ENCODE results near the gene NBEA. TPM values are rescaled to one million over a fixed set of nuclear protein-coding genes. Genes with fewer than 3 reads are reported as not detected.

The NBEA gene
- total and polyA plus RNA-seq, 2 experiments from 2014 or later, result 9.1 to 29.1 TPM

DNA sequence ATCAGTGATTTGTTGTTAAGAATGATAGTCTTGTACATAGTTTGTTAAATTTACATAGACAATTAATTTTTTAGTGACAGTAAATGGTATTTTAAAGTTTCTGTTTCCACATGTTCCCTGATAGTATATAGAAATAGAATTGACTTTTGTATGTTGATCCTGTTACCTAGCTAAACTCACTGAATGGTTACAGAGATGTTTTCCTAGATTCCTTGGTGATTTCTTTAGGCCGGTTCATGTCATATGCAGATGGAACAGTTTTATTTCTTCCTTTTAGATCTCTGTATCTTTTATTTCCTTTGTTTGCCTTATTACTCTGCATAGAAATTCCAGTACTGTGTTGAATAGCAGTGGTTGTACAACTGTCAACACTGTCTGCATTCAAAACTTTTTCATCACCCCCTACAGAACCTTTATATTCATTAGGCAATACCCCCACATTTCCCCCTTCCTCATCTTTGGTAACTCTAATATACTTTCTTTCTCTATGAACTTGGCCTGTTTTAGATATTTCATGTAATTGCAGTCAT, 86.3 kb downstream of the NBEA start:
- DNase-seq (ENCODE audit: low spot score) (no peak), ATAC-seq (no peak)
- Mint-ChIP-seq H3K36me3 (ENCODE audit: low read depth) (peaks cover 35% of the 10 kb centered on the region), H3K27ac (no peak overlapping the region), H3K27me3 (ENCODE audit: insufficient read depth, low read depth, poor library complexity) (no peaks in the 10 kb centered on the region), H3K4me3 (no peak overlapping the region), H3K4me1 (peaks cover 20% of the 10 kb centered on the region), H3K9me3 (peaks cover 24% of the 10 kb centered on the region)
- Histone ChIP-seq H3K4me3 (no peak overlapping the region), H3K27me3 (ENCODE audit: insufficient read depth) (no peaks in the 10 kb centered on the region), H3F3A (replicated peaks; ENCODE audit: low read depth) (no peaks in the 10 kb centered on the region), H3K27ac (ENCODE audit: low read depth) (no peak overlapping the region), H3K4me2 (no peak overlapping the region), H3K9me2 (ENCODE audit: insufficient read depth) (no peaks in the 10 kb centered on the region), H3K79me2 (replicated peaks; ENCODE audit: insufficient read depth) (peaks cover 88% of the 10 kb centered on the region), H2AFZ (no peak overlapping the region), H3K4me1 (ENCODE audit: insufficient read depth) (peaks cover 7% of the 10 kb centered on the region; the same call in 1 of the 2 replicates), H3K36me3 (ENCODE audit: insufficient read depth) (no peaks in the 10 kb centered on the region), H4K20me1 (replicated peaks; ENCODE audit: insufficient read depth) (0 out of 2 replicates have a peak, but pooled peaks cover 4% of the 10 kb centered on the region)
- no peak for TF ChIP-seq CTCF (conservative IDR thresholded peaks at IDR 0.05; ENCODE audit: low read depth in 2 of 2)
- no peak for TF ChIP-seq NANOG (IDR thresholded peaks at IDR 0.05; ENCODE audit: borderline replicate concordance)
- TF ChIP-seq EZH2 (IDR thresholded peaks at IDR 0.05; ENCODE audit: low read depth, unreplicated experiment), result no peak
- no peak for TF ChIP-seq JUNB (IDR thresholded peaks at IDR 0.05; ENCODE audit: unreplicated experiment)
- TF ChIP-seq, protein P1, sequence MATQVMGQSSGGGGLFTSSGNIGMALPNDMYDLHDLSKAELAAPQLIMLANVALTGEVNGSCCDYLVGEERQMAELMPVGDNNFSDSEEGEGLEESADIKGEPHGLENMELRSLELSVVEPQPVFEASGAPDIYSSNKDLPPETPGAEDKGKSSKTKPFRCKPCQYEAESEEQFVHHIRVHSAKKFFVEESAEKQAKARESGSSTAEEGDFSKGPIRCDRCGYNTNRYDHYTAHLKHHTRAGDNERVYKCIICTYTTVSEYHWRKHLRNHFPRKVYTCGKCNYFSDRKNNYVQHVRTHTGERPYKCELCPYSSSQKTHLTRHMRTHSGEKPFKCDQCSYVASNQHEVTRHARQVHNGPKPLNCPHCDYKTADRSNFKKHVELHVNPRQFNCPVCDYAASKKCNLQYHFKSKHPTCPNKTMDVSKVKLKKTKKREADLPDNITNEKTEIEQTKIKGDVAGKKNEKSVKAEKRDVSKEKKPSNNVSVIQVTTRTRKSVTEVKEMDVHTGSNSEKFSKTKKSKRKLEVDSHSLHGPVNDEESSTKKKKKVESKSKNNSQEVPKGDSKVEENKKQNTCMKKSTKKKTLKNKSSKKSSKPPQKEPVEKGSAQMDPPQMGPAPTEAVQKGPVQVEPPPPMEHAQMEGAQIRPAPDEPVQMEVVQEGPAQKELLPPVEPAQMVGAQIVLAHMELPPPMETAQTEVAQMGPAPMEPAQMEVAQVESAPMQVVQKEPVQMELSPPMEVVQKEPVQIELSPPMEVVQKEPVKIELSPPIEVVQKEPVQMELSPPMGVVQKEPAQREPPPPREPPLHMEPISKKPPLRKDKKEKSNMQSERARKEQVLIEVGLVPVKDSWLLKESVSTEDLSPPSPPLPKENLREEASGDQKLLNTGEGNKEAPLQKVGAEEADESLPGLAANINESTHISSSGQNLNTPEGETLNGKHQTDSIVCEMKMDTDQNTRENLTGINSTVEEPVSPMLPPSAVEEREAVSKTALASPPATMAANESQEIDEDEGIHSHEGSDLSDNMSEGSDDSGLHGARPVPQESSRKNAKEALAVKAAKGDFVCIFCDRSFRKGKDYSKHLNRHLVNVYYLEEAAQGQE (IDR thresholded peaks at IDR 0.05; ENCODE audit: unreplicated experiment), result no peak
- TF ChIP-seq EZH2phosphoT487 (IDR thresholded peaks at IDR 0.05; ENCODE audit: unreplicated experiment), result no peak
- TF ChIP-seq STAT1 (IDR thresholded peaks at IDR 0.05; ENCODE audit: unreplicated experiment), result no peak
- TF ChIP-seq POLR2AphosphoS5 (IDR thresholded peaks at IDR 0.05; ENCODE audit: low read depth), result no peak
- TF ChIP-seq ZNF331 (CRISPR knock-in tag; IDR thresholded peaks at IDR 0.05; ENCODE audit: low read depth), result no peak
- TF ChIP-seq, protein P2, sequence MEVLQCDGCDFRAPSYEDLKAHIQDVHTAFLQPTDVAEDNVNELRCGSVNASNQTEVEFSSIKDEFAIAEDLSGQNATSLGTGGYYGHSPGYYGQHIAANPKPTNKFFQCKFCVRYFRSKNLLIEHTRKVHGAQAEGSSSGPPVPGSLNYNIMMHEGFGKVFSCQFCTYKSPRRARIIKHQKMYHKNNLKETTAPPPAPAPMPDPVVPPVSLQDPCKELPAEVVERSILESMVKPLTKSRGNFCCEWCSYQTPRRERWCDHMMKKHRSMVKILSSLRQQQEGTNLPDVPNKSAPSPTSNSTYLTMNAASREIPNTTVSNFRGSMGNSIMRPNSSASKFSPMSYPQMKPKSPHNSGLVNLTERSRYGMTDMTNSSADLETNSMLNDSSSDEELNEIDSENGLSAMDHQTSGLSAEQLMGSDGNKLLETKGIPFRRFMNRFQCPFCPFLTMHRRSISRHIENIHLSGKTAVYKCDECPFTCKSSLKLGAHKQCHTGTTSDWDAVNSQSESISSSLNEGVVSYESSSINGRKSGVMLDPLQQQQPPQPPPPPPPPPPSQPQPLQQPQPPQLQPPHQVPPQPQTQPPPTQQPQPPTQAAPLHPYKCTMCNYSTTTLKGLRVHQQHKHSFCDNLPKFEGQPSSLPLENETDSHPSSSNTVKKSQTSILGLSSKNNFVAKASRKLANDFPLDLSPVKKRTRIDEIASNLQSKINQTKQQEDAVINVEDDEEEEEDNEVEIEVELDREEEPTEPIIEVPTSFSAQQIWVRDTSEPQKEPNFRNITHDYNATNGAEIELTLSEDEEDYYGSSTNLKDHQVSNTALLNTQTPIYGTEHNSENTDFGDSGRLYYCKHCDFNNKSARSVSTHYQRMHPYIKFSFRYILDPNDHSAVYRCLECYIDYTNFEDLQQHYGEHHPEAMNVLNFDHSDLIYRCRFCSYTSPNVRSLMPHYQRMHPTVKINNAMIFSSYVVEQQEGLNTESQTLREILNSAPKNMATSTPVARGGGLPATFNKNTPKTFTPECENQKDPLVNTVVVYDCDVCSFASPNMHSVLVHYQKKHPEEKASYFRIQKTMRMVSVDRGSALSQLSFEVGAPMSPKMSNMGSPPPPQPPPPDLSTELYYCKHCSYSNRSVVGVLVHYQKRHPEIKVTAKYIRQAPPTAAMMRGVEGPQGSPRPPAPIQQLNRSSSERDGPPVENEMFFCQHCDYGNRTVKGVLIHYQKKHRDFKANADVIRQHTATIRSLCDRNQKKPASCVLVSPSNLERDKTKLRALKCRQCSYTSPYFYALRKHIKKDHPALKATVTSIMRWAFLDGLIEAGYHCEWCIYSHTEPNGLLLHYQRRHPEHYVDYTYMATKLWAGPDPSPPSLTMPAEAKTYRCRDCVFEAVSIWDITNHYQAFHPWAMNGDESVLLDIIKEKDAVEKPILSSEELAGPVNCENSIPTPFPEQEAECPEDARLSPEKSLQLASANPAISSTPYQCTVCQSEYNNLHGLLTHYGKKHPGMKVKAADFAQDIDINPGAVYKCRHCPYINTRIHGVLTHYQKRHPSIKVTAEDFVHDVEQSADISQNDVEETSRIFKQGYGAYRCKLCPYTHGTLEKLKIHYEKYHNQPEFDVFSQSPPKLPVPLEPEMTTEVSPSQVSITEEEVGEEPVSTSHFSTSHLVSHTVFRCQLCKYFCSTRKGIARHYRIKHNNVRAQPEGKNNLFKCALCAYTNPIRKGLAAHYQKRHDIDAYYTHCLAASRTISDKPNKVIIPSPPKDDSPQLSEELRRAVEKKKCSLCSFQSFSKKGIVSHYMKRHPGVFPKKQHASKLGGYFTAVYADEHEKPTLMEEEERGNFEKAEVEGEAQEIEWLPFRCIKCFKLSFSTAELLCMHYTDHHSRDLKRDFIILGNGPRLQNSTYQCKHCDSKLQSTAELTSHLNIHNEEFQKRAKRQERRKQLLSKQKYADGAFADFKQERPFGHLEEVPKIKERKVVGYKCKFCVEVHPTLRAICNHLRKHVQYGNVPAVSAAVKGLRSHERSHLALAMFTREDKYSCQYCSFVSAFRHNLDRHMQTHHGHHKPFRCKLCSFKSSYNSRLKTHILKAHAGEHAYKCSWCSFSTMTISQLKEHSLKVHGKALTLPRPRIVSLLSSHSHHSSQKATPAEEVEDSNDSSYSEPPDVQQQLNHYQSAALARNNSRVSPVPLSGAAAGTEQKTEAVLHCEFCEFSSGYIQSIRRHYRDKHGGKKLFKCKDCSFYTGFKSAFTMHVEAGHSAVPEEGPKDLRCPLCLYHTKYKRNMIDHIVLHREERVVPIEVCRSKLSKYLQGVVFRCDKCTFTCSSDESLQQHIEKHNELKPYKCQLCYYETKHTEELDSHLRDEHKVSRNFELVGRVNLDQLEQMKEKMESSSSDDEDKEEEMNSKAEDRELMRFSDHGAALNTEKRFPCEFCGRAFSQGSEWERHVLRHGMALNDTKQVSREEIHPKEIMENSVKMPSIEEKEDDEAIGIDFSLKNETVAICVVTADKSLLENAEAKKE (CRISPR knock-in tag; IDR thresholded peaks at IDR 0.05), result no peak
- TF ChIP-seq ZNF114 (CRISPR knock-in tag; IDR thresholded peaks at IDR 0.05), result no peak
- no peak for TF ChIP-seq ETS1 (IDR thresholded peaks at IDR 0.05)
- TF ChIP-seq CREB1 (CRISPR knock-in tag; IDR thresholded peaks at IDR 0.05; ENCODE audit: low read depth), result no peak

Data from GM23338 (cell line).